Amygdala (tissue), 56 donors: Measurements from ENCODE around the gene SLBP.
"Not testable (repeated sequence)": the region's sequence is repeated elsewhere in the genome, so short reads cannot be mapped to it uniquely, and the experiment has no call there.

Experiments used
- DNase-seq, 56 donors: peaks; one replicate each; lab custom pipeline; 2025; lab: John Stamatoyannopoulos, UW

The SLBP gene

GRCh38 chr4:1683261-1683735, 28.8 kb downstream of the SLBP start:
- peak in 2 of 56 donors; percentile 14 to 16 for DNase-seq

GRCh38 chr4:1682860-1683259, 29.3 kb downstream of the SLBP start:
- no peak for DNase-seq

GRCh38 chr4:1678244-1678643, 33.9 kb downstream of the SLBP start:
- DNase-seq, result no peak

- DNase-seq, result no peak
Observed at GRCh38 chr4:1676605-1677525, 35.3 kb downstream of the SLBP start.

GRCh38 chr4:1675802-1676137, 36.3 kb downstream of the SLBP start:
- no peak for DNase-seq

- no peak for DNase-seq
Observed at GRCh38 chr4:1675136-1675801, 36.9 kb downstream of the SLBP start.

- DNase-seq, result peak in 20 of 56 donors; percentile 4 to 66 (median 19)
Observed at GRCh38 chr4:1674682-1675081, 37.4 kb downstream of the SLBP start.

- no peak for DNase-seq
Observed at GRCh38 chr4:1673671-1674070, 38.4 kb downstream of the SLBP start.

GRCh38 chr4:1671011-1671410, 41.1 kb downstream of the SLBP start:
- DNase-seq, result not testable (repeated sequence)

- no peak for DNase-seq
Observed at GRCh38 chr4:1670279-1670678, 41.8 kb downstream of the SLBP start.

GRCh38 chr4:1669850-1670249, 42.3 kb downstream of the SLBP start:
- no peak for DNase-seq

- DNase-seq, result no peak
Observed at GRCh38 chr4:1669270-1669669, 42.8 kb downstream of the SLBP start.

GRCh38 chr4:1668488-1668840, 43.7 kb downstream of the SLBP start:
- DNase-seq, result no peak

GRCh38 chr4:1667273-1667672, 44.8 kb downstream of the SLBP start:
- no peak for DNase-seq

- DNase-seq, result peak in 1 of 56 donors; percentile 5
Observed at GRCh38 chr4:1666391-1666790, 45.7 kb downstream of the SLBP start.

GRCh38 chr4:1664141-1664540, 48.0 kb downstream of the SLBP start:
- no peak for DNase-seq

GRCh38 chr4:1663549-1663948, 48.6 kb downstream of the SLBP start:
- no peak for DNase-seq

- no peak for DNase-seq
Observed at GRCh38 chr4:1661695-1662094, 50.4 kb downstream of the SLBP start.

- no peak for DNase-seq
Observed at GRCh38 chr4:1660948-1661677, 51.0 kb downstream of the SLBP start.

GRCh38 chr4:1659104-1660043, 52.7 kb downstream of the SLBP start:
- DNase-seq, result no peak
